ENCODE measurements around the gene PLOD3.

DNA sequence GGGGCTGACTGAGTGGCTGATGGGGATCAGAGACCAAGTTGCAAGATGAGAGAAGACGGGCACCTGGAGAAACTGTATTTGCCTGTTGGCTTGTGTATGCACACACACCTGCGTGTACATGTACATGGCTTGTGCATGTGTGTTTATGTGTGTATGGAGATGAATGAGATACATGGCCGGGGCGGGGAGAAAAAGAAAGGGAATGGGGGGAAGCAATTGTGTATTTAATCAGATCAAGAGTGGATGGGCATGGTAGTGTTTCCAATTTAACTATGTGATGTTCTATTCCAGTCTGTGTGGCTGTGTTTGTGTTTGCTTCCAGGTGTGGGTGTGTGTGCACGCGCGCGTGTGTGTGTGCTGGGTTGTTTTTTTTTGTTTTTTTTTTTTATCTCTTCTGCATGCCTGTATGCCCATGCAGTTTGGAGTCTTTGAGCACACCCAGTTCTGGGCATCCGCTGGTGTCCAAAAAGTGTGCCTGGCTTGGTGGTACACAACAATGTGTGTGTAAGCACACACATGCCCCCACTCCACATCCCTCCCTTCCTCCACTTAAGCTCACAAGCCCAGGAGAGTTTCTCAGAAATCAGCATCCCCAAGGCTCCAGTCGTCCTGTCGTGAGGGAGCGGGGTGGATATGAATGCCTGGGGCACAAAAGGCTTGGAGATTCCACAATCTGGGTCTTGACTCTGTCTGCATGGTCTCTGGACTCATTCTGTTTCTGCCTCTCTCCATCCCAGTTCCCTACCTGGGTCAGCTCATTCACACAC, 49.6 kb downstream of the PLOD3 start:
- TF ChIP-seq POLR2A (IDR thresholded peaks at IDR 0.05) (no peak), EP300 (IDR thresholded peaks at IDR 0.05) (no peak)
- TF ChIP-seq, protein P1, sequence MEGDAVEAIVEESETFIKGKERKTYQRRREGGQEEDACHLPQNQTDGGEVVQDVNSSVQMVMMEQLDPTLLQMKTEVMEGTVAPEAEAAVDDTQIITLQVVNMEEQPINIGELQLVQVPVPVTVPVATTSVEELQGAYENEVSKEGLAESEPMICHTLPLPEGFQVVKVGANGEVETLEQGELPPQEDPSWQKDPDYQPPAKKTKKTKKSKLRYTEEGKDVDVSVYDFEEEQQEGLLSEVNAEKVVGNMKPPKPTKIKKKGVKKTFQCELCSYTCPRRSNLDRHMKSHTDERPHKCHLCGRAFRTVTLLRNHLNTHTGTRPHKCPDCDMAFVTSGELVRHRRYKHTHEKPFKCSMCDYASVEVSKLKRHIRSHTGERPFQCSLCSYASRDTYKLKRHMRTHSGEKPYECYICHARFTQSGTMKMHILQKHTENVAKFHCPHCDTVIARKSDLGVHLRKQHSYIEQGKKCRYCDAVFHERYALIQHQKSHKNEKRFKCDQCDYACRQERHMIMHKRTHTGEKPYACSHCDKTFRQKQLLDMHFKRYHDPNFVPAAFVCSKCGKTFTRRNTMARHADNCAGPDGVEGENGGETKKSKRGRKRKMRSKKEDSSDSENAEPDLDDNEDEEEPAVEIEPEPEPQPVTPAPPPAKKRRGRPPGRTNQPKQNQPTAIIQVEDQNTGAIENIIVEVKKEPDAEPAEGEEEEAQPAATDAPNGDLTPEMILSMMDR (IDR thresholded peaks at IDR 0.05): no peak
